GM19468 (cell line): ENCODE data around the gene SOST.
A peak's percentile ranks its signal among the peaks of the same experiment; 100 is the strongest.

ENCODE experiments used
- ATAC-seq: cut with Tn5 transposase; IDR thresholded peaks from one replicate; pipeline ENCODE4 v1.9.1; 2021; ENCODE audit warnings: mild to moderate bottlenecking, moderate library complexity, moderate number of reproducible peaks; ENCODE audit not compliant: unreplicated experiment; ENCODE audit errors: extremely low read depth

Gene SOST

GRCh38 chr17:43753493-43754129 is 5.0 kb downstream of the SOST start:
- no peak for ATAC-seq

- ATAC-seq: no peak
Observed at GRCh38 chr17:43750153-43750552, 8.4 kb downstream of the SOST start.

- no peak for ATAC-seq
Observed at GRCh38 chr17:43745541-43745940, 13.1 kb downstream of the SOST start.

GRCh38 chr17:43741636-43742035 is 17.0 kb downstream of the SOST start:
- ATAC-seq: no peak

- ATAC-seq: no peak
Observed at GRCh38 chr17:43740541-43740940, 18.1 kb downstream of the SOST start.

- ATAC-seq: no peak
Observed at GRCh38 chr17:43737722-43738121, 20.9 kb downstream of the SOST start.

GRCh38 chr17:43736389-43736788 is 22.2 kb downstream of the SOST start:
- no peak for ATAC-seq

- no peak for ATAC-seq
Observed at GRCh38 chr17:43734376-43734775, 24.2 kb downstream of the SOST start.

- ATAC-seq: no peak
Observed at GRCh38 chr17:43733956-43734355, 24.6 kb downstream of the SOST start.

GRCh38 chr17:43732958-43733357 is 25.6 kb downstream of the SOST start:
- ATAC-seq: no peak

GRCh38 chr17:43728081-43728480 is 30.5 kb downstream of the SOST start:
- ATAC-seq: no peak

GRCh38 chr17:43723697-43724359 is 34.8 kb downstream of the SOST start:
- ATAC-seq: no peak

- ATAC-seq: no peak
Observed at GRCh38 chr17:43722870-43723665, 35.5 kb downstream of the SOST start.

GRCh38 chr17:43722269-43722619 is 36.3 kb downstream of the SOST start:
- no peak for ATAC-seq

- ATAC-seq: no peak
Observed at GRCh38 chr17:43721537-43722268, 36.9 kb downstream of the SOST start.

GRCh38 chr17:43720311-43721060 is 38.1 kb downstream of the SOST start:
- ATAC-seq: peak; percentile 70

GRCh38 chr17:43719578-43719977 is 39.0 kb downstream of the SOST start:
- ATAC-seq: no peak

GRCh38 chr17:43718544-43718943 is 40.0 kb downstream of the SOST start:
- ATAC-seq: no peak

- ATAC-seq: no peak
Observed at GRCh38 chr17:43717913-43718312, 40.7 kb downstream of the SOST start.
